MG63 (cell line): Measurements from ENCODE around the gene NBEAL1. TPM values are rescaled to one million over a fixed set of nuclear protein-coding genes. Genes with fewer than 3 reads are reported as not detected.
"Not testable (repeated sequence)": the region's sequence is repeated elsewhere in the genome, so short reads cannot be mapped to it uniquely, and the experiment has no call there.

ENCODE experiments used
- DNase-seq: peaks from one replicate; pipeline ENCODE4 v3.0.0-alpha.2; 2020
- H3K27me3 ChIP-seq: fragments of 250-450 bp; sonication (Bioruptor Pico); 2 replicates; pipeline ENCODE4 v1.5.1; 2020; ENCODE audit warnings: mild to moderate bottlenecking, moderate library complexity
- H3K36me3 ChIP-seq: fragments of 250-450 bp; sonication (Bioruptor Pico); 2 replicates; pipeline ENCODE4 v1.5.1; 2020; ENCODE audit warnings: mild to moderate bottlenecking, moderate library complexity
- H3K4me3 ChIP-seq: fragments of 250-450 bp; sonication (Bioruptor Pico); 2 replicates; pipeline ENCODE4 v1.5.1; 2020; ENCODE audit warnings: mild to moderate bottlenecking, moderate library complexity
- H3K9me3 ChIP-seq: fragments of 250-450 bp; sonication (Bioruptor Pico); 2 replicates; pipeline ENCODE4 v1.5.1; 2020; ENCODE audit warnings: mild to moderate bottlenecking, moderate library complexity
- total RNA-seq: library from RNA; depleted of rRNA; stranded (reverse); fragments of >200 nt; shearing (Covaris generic); gene quantifications from 2 replicates; pipeline ENCODE4 v1.2.3, GENCODE V29; 2014; ENCODE audit warnings: low replicate concordance; rRNA removed

Gene NBEAL1
- total RNA-seq, result 4.1 and 6.5 TPM in 2 replicates

DNA sequence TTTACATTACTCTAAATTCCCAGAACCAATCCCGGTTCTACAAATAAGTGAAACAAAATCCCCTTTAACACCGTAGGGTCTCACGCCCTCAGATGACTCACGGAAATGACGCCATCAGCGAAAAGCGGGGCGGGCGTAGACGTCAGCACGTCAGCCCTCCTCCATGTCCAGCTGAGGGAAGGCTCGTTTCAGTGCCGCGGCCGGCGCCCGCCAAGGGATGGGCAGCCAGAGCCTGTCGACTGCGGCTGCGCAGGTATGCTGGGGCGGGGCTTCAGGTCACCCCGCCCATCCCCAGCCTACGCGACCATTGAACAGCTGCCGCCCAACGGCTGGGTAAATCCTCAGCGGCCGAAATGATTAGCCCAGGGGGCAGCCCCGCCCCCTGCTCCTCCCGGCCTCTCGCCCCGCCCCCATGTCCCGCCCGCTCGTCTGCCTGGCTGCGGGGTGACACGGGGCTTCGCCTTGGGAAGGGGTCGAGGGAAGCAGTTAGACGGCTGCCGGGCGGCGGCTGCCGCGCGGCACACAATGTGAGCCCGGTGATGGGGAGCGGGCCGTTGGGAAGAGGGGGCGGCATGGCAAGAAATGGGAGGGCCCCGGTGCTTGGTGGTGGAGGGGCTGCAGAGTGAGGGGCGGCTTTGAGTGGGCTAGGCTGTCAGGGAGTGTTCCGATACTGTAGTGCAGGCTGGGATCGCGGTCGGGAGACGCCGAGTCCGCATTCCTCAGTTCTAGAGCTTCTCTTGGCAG is at the start of gene NBEAL1:
NBEAL1 (plus strand) TSS at position 420 of the 744 bp plus-strand sequence. CDS start 1,510 bp downstream, outside the sequence.
- peaks cover 3% of the 10 kb centered on the region; the same call in 1 of the 2 replicates for H3K27me3 ChIP-seq
- H3K36me3 ChIP-seq, result peaks cover 5% of the 10 kb centered on the region; the same call in 1 of the 2 replicates
- DNase-seq, result peak; percentile 96
- peak within 1 kb of the TSS; percentile 98 for H3K4me3 ChIP-seq
- H3K9me3 ChIP-seq, result peaks cover 2% of the 10 kb centered on the region; the same call in 1 of the 2 replicates

GRCh38 chr2:202965810-202966460 is 48.7 kb upstream of the NBEAL1 start:
- no peak overlapping the region for H3K4me3 ChIP-seq
- peak; percentile 39 for DNase-seq
- no peaks in the 10 kb centered on the region for H3K36me3 ChIP-seq
- no peaks in the 10 kb centered on the region for H3K9me3 ChIP-seq
- no peaks in the 10 kb centered on the region for H3K27me3 ChIP-seq

- H3K27me3 ChIP-seq, DNase-seq, H3K4me3 ChIP-seq, H3K36me3 ChIP-seq, H3K9me3 ChIP-seq: not testable (repeated sequence)
These were observed 45.3 kb upstream of the NBEAL1 start for GRCh38 chr2:202969404-202969803.

DNA sequence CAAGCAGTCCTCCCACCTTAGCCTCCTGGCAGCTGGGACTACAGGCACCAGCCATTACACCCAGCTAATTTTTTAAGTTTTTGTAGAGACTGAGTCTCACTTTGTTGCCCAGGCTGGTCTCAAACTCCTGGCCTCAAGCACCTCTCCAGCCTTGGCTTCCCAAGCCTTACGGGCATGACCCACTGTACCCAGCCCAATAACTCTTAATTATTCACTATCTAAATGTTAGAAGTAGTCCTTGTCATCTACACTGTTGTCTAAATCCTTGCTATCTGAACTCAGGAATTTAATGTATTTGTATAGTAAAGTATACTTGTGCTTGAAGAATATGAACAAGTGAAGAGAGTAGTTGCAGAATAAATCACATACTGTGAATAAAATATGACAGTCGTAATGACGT is 37.9 kb upstream of the NBEAL1 start:
- H3K9me3 ChIP-seq, result no peaks in the 10 kb centered on the region
- no peak overlapping the region for H3K4me3 ChIP-seq
- no peak for DNase-seq
- H3K36me3 ChIP-seq, result no peaks in the 10 kb centered on the region
- no peaks in the 10 kb centered on the region for H3K27me3 ChIP-seq

DNA sequence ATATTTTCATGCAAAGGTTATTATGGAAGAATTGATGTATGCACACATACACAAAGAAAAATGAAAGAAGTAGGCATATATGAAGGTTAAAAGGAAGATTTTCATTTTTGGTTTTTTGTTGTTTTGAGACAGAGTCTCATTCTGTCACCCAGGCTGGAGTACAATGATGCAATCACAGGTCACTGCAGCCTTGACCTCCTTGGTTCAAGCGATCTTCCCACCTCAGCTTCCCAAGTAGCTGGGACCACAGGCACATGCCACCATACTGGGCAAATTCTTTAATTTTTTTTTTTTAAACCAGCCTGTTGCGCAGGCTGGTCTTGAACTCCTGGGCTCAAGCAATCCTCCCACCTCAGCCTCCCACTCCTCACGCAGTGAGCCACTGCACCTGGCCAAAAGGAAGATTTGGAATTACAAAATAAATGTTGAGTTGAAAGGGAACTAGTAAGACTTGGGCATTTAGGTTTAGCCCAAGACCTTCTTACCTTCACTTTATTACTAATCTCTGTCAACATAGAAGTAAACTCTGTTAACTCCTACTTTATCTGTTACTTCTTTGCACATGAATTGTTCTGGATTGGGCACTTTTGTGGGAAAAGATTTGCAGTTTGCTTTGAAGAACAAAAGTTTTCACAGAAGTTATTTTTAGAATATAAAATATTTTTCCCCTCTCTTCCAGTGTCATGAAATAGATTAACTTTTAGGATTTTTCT is 31.7 kb upstream of the NBEAL1 start:
- no peaks in the 10 kb centered on the region for H3K27me3 ChIP-seq
- DNase-seq, result no peak

DNA sequence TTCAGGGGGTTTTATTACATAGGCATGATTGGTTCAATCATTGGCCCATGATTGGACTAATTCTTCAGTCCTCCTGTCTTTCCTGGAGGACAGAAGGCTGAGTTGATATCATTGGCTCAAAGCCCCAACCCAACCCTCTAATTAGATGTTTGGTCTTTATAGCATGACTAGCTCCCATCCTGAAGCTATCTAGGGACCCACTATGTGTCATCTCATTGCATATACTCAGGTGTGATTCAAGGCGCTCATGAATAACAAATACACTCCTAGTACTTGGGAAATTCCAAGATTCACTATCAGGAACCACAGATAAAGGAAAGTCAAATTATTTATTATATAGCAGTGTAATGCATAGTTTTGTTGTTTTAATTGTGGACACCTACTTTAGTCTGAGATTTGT is 24.9 kb upstream of the NBEAL1 start:
- Histone ChIP-seq H3K9me3 (no peaks in the 10 kb centered on the region), H3K36me3 (no peaks in the 10 kb centered on the region), H3K27me3 (no peaks in the 10 kb centered on the region), H3K4me3 (no peak overlapping the region)
- no peak for DNase-seq

More for the DNA sequence above, 31.7 kb upstream of the NBEAL1 start:
- H3K36me3 ChIP-seq, result no peaks in the 10 kb centered on the region
- H3K9me3 ChIP-seq, result no peaks in the 10 kb centered on the region
- H3K4me3 ChIP-seq, result no peak overlapping the region

DNA sequence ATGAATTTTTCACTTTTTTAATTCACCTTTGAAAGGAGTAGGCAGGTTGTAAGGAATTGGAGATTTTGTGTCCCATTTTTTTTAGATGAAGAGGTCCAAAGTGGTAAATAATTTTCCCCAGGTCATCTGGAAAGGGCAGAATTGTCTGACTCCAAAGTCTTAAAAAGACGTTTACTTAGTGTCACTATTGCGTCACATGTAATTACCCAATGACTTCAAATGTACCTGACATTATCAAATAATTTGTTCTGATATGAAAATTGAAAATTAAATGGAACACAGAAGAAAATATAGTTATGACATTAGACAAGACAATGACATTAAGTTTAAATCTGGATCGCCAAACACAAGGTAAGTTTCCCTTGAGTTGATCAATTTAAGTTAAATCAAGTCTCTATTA is 24.2 kb upstream of the NBEAL1 start:
- DNase-seq, result no peak
- Histone ChIP-seq H3K36me3 (no peaks in the 10 kb centered on the region), H3K27me3 (no peaks in the 10 kb centered on the region), H3K9me3 (no peaks in the 10 kb centered on the region), H3K4me3 (no peak overlapping the region)

DNA sequence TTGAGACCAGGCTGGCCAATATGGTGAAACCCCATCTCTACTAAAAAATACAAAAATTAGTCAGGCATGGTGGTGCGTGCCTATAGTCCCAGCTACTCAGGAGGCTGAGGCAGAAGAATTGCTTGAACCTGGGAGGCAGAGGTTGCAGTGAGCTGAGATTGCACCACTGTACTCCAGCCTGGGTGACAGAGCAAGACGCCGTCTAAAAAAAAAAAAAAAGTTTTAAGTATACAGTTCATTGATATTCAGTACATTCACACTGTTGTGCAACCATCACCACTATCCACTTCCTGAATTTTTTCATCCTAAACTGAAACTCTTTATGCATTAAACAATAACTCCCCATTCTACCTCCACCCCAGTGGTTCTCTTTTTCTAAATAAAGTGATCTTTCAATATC is 17.6 kb upstream of the NBEAL1 start:
- H3K9me3 ChIP-seq, H3K4me3 ChIP-seq, DNase-seq, H3K36me3 ChIP-seq, H3K27me3 ChIP-seq: not testable (repeated sequence)

DNA sequence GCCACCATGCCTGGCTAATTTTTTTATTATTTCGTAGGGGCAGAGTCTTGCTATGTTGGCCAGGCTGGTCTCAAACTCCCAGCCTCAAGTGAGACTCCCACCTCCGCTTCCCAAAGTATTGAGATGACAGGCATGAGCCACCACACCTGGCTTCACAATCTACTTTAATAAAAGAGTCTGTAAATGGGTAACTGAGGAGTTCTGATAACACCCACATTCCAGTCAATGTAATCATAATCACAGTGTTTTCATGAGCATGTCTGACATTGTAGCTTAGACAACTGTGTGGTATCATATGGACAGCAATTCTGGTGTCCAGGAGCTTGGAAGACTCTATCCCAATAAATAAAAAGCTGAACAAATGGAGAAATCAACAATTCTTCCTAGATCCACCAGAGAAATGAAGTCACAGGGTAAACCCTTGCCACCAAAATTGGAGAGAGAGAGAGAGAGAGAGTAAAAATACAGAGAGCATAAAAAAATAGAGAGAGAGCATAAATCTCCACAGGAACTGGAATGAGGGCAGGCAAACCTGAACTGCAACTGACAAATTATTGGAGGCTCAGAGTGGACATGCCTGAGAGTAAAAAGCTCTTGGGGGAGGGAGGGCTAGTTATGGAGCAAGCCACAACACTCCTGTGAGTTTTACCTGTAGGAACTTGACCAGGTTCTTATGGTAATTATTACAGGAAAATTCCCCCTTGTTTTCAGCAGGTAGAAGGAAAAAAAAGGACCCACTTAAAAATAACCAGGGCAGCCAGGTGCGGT is 12.4 kb upstream of the NBEAL1 start:
- no peak for DNase-seq
- no peaks in the 10 kb centered on the region for H3K9me3 ChIP-seq
- no peak overlapping the region for H3K4me3 ChIP-seq
- no peaks in the 10 kb centered on the region; the same call in 1 of the 2 replicates for H3K27me3 ChIP-seq
- H3K36me3 ChIP-seq, result no peaks in the 10 kb centered on the region

DNA sequence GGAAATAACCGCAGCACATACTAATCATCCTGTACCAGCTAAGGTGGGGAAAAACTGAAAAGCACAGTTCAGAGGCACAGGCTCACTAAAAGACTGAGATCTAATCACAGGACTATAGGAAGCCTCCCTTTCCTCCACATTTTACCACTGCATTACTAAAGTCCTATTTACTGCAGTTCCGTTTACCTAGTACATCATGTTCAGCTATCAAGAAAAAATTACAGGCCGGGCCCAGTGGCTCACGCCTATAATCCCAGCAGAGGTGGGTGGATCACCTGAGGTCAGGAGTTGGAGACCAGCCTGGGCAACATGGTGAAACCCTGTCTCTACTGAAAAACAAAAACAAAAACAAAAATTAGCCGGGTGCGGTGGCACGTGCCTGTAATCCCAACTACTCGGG is 11.0 kb upstream of the NBEAL1 start:
- Histone ChIP-seq H3K27me3 (no peaks in the 10 kb centered on the region; the same call in 1 of the 2 replicates), H3K4me3 (no peak overlapping the region), H3K9me3 (no peaks in the 10 kb centered on the region), H3K36me3 (no peaks in the 10 kb centered on the region)
- DNase-seq, result no peak

- Histone ChIP-seq H3K36me3 (peaks cover 5% of the 10 kb centered on the region; the same call in 1 of the 2 replicates), H3K27me3 (no peaks in the 10 kb centered on the region), H3K4me3 (peak overlapping the region; percentile 98), H3K9me3 (peaks cover 2% of the 10 kb centered on the region; the same call in 1 of the 2 replicates)
- no peak for DNase-seq
These were observed 2.0 kb downstream of the NBEAL1 start for GRCh38 chr2:203016716-203017115.

GRCh38 chr2:203018181-203018580 is 3.5 kb downstream of the NBEAL1 start:
- no peak for DNase-seq
- Histone ChIP-seq H3K4me3 (peak overlapping the region; percentile 10), H3K9me3 (peaks cover 2% of the 10 kb centered on the region; the same call in 1 of the 2 replicates), H3K27me3 (no peaks in the 10 kb centered on the region), H3K36me3 (peaks cover 5% of the 10 kb centered on the region; the same call in 1 of the 2 replicates)

- H3K9me3 ChIP-seq, result peaks cover 2% of the 10 kb centered on the region; the same call in 1 of the 2 replicates
- no peaks in the 10 kb centered on the region for H3K27me3 ChIP-seq
- no peak overlapping the region for H3K4me3 ChIP-seq
- H3K36me3 ChIP-seq, result peaks cover 5% of the 10 kb centered on the region; the same call in 1 of the 2 replicates
- DNase-seq, result no peak
These were observed 4.5 kb downstream of the NBEAL1 start for GRCh38 chr2:203019142-203019541.

- H3K27me3 ChIP-seq, result no peaks in the 10 kb centered on the region
- no peaks in the 10 kb centered on the region for H3K9me3 ChIP-seq
- no peak for DNase-seq
- no peak overlapping the region for H3K4me3 ChIP-seq
- H3K36me3 ChIP-seq, result no peaks in the 10 kb centered on the region
These were observed 7.3 kb downstream of the NBEAL1 start for GRCh38 chr2:203021991-203022390.

- no peaks in the 10 kb centered on the region for H3K27me3 ChIP-seq
- H3K9me3 ChIP-seq, result no peaks in the 10 kb centered on the region
- no peak for DNase-seq
- H3K4me3 ChIP-seq, result no peak overlapping the region
- no peaks in the 10 kb centered on the region for H3K36me3 ChIP-seq
These were observed 8.1 kb downstream of the NBEAL1 start for GRCh38 chr2:203022751-203023150.

GRCh38 chr2:203025592-203025991 is 10.9 kb downstream of the NBEAL1 start:
- no peaks in the 10 kb centered on the region for H3K27me3 ChIP-seq
- H3K9me3 ChIP-seq, result no peaks in the 10 kb centered on the region
- H3K4me3 ChIP-seq, result no peak overlapping the region
- DNase-seq, result no peak
- no peaks in the 10 kb centered on the region for H3K36me3 ChIP-seq
